Common myeloid progenitor, CD34-positive (primary cell): ENCODE data around the gene ATP9B.
"Not testable (repeated sequence)": the region's sequence is repeated elsewhere in the genome, so short reads cannot be mapped to it uniquely, and the experiment has no call there.

ENCODE experiments used
- CTCF ChIA-PET: fragments of 350-600 bp; sonication (Branson Sonifier 250); formaldehyde crosslinking; loops from one replicate; lab custom pipeline; 2021; ENCODE audit warnings: antibody characterized with exemption; lab: Charles Lee
- POLR2A ChIA-PET: fragments of 350-600 bp; sonication (Branson Sonifier 250); formaldehyde crosslinking; loops from one replicate; lab custom pipeline; 2021; ENCODE audit warnings: antibody characterized with exemption; lab: Charles Lee
- DNase-seq, 3 donors: peaks; one replicate each; pipeline versions ENCODE4 v3.0.0 to v3.0.0-alpha.2; 2013
- H3K27ac ChIP-seq, 2 experiments: 1 replicate in 1 of 2; 2 replicates in 1 of 2; pipeline ENCODE4 v1.7.0; 2013; ENCODE audit warnings: inconsistent platforms in 2 of 2, low read length in 2 of 2, mild to moderate bottlenecking in 2 of 2, low read depth in 1 of 2, moderate library complexity in 1 of 2; ENCODE audit not compliant: severe bottlenecking in 2 of 2, insufficient read depth in 1 of 2, poor library complexity in 1 of 2
- H3K27me3 ChIP-seq, 5 experiments: replicated peaks in 2 of 5; 1 replicate in 3 of 5; 2 replicates in 2 of 5; pipeline versions ENCODE4 v1.6.1 to v1.7.0; 2013; ENCODE audit warnings: low read length in 4 of 5, mild to moderate bottlenecking in 2 of 5, moderate library complexity in 2 of 5, inconsistent platforms in 1 of 5; ENCODE audit not compliant: insufficient read depth in 5 of 5, control insufficient read depth in 4 of 5
- H3K36me3 ChIP-seq, 4 experiments: 1 replicate in 2 of 4; 2 replicates in 2 of 4; pipeline versions ENCODE4 v1.6.1 to v1.7.0; 2013; ENCODE audit warnings: low read length in 3 of 4, control low read depth in 1 of 4, mild to moderate bottlenecking in 1 of 4; ENCODE audit not compliant: control insufficient read depth in 4 of 4, insufficient read depth in 4 of 4
- H3K4me1 ChIP-seq, 4 experiments: 1 replicate in 3 of 4; 2 replicates in 1 of 4; pipeline versions ENCODE4 v1.6.1 to v1.7.1; 2013; ENCODE audit warnings: low read length in 3 of 4, mild to moderate bottlenecking in 3 of 4, control low read depth in 1 of 4, inconsistent platforms in 1 of 4, moderate library complexity in 1 of 4; ENCODE audit not compliant: control insufficient read depth in 4 of 4, insufficient read depth in 4 of 4; ENCODE audit errors: control extremely low read depth in 1 of 4
- H3K4me3 ChIP-seq, 7 experiments: 1 replicate in 4 of 7; 2 replicates in 3 of 7; pipeline versions ENCODE4 v1.5.1 to v1.7.0; 2013; ENCODE audit warnings: mild to moderate bottlenecking in 7 of 7, low read length in 6 of 7, moderate library complexity in 6 of 7, inconsistent platforms in 2 of 7, low read depth in 2 of 7, control low read depth in 1 of 7; ENCODE audit not compliant: insufficient read depth in 4 of 7, control insufficient read depth in 1 of 7; ENCODE audit errors: extremely low read depth in 1 of 7
- H3K9me3 ChIP-seq, 5 experiments: 1 replicate in 4 of 5; 2 replicates in 1 of 5; pipeline versions ENCODE4 v1.6.1 to v1.7.1; 2013; ENCODE audit warnings: low read length in 4 of 5, mild to moderate bottlenecking in 2 of 5, inconsistent platforms in 1 of 5, low read depth in 1 of 5, moderate library complexity in 1 of 5; ENCODE audit not compliant: control insufficient read depth in 4 of 5, insufficient read depth in 2 of 5; ENCODE audit errors: control extremely low read depth in 1 of 5
- WGBS: methylation state at CpG from one replicate; pipeline ENCODE4 v1.1.5; 2013; ENCODE audit not compliant: insufficient coverage; 5-methylcytosine and 5-hydroxymethylcytosine counted together

The ATP9B gene

DNA sequence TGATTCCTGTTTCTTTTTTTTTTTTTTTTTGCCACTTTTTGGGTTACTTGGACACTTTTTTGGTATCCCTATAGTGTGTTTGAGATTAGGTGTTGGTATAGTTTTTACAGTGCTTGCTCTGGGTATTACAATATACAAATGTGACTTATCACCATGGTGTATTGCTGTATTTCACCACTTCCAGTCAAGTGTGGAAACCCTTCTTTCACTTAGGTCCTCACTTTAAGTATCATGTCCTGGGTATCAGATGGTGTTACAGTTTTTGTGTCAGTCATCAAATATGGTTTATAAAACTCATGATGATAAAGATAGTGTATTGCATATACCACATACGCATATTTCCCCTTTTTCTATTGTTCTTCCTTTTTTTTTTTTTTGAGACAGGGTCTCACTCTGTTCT lies 1.8 kb downstream of the ATP9B start:
- CTCF ChIA-PET: no interaction called here
- Histone ChIP-seq H3K4me1 (peaks cover 8 to 22% (median 14%) of the 10 kb centered on the region in 4 experiments), H3K27ac (no peak overlapping the region), H3K36me3 (peaks cover 0 to 5% (median 4%) of the 10 kb centered on the region in 4 experiments), H3K9me3 (peaks cover 0 to 22% (median 3%) of the 10 kb centered on the region in 5 experiments), H3K4me3 (peak overlapping the region in 1 of 7 experiments; percentile 16), H3K27me3 (peaks cover 0 to 9% (median 0%) of the 10 kb centered on the region in 5 experiments)
- DNase-seq: peak; percentile 3 to 72 (median 57)
- POLR2A ChIA-PET: no interaction called here
- WGBS: no CpG with 5 or more reads among the region's 1 CpG

DNA sequence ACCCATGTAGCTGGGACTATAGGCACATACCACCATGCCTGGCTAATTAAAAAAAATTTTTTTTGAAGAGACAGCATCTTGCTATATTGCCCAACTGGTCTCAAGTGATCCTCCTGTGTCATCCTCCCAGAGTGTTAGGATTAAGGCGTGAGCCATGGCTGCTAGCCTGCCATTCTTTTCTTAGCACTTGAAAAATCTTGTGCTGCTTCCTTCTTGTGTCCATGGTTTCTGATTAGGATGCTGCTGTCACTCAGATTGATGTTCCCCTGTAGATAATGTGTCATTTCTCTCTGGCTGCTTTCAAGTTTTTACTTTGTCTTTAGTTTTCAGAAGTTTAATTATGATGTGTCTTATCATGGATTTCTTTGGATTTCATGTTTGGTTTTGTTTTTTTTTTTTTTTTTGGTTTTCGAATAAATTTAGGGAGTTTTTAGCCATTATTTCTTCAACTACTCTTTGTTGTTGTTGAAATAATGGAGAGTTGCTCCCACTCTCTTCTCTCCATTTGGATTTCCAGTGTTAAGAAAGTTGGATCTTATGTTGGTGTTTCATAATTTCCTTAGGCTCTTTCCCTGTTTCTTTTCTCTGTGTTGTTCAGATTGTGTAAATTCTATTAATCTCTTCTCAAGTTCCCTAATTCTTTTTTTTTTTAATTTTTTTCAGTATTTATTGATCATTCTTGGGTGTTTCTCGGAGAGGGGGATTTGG lies 2.5 kb downstream of the ATP9B start:
- Histone ChIP-seq H3K36me3 (peaks cover 0 to 5% (median 4%) of the 10 kb centered on the region in 4 experiments), H3K4me1 (peaks cover 8 to 22% (median 14%) of the 10 kb centered on the region in 4 experiments), H3K4me3 (no peak overlapping the region), H3K27ac (no peak overlapping the region), H3K27me3 (peaks cover 0 to 3% (median 0%) of the 10 kb centered on the region in 5 experiments), H3K9me3 (peaks cover 0 to 15% (median 3%) of the 10 kb centered on the region in 5 experiments)
- peak; percentile 1 to 34 (median 7) for DNase-seq
- WGBS: 100% methylated on average over 1 of the region's 3 CpGs
- ChIA-PET CTCF (no interaction called here), POLR2A (no interaction called here)

DNA sequence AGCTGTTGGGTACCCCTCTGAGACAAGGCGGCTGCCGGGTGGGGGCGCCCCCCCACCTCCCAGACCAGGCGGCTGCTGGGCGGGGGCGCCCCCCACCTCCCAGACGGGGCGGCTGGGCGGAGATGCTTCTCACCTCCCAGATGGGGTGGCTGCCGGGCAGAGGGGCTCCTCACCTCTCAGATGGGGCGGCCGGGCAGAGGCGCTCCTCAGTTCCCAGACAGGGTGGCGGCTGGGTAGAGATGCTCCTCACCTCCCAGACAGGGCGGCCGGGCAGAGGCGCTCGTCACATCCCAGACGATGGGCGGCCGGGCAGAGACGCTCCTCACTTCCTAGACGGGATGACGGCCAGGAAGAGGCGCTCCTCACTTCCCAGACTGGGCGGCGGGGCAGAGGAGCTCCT lies 3.5 kb downstream of the ATP9B start:
- CTCF ChIA-PET, H3K36me3 ChIP-seq, H3K4me3 ChIP-seq, H3K27me3 ChIP-seq, POLR2A ChIA-PET, H3K27ac ChIP-seq, DNase-seq: not testable (repeated sequence)
- Histone ChIP-seq H3K4me1 (peaks cover 8 to 22% (median 14%) of the 10 kb centered on the region in 4 experiments), H3K9me3 (peaks cover 0 to 11% (median 3%) of the 10 kb centered on the region in 5 experiments)
- WGBS: 98% methylated on average over 24 of the region's 27 CpGs

DNA sequence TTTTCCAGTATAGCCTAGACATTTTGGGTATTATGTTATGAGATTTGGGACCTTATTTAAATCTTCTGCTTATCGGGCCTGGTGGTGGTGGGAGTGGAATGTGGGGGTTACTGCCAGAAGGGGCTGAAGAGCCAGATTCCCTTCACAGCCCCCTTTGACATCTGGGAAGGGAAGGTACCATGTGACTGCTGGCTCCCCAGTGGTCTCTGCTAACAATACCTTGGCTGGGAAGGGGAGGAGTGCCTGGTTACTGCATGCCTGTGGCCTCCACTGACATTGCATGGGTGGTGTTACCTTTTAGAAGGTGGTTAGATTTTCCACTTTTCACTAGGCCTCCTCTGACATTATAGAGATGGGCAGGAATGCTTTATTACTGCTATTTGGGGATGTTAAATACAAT lies 8.0 kb downstream of the ATP9B start:
- H3K36me3 ChIP-seq: peaks cover 6 to 11% (median 7%) of the 10 kb centered on the region in 4 experiments
- ChIA-PET POLR2A (no interaction called here), CTCF (no interaction called here)
- no peak overlapping the region for H3K4me3 ChIP-seq
- H3K4me1 ChIP-seq: no peaks in the 10 kb centered on the region
- no peak overlapping the region for H3K27ac ChIP-seq
- no peaks in the 10 kb centered on the region for H3K27me3 ChIP-seq
- no CpG with 5 or more reads among the region's 1 CpG for whole genome bisulfite sequencing
- peaks cover 0 to 14% (median 3%) of the 10 kb centered on the region in 5 experiments for H3K9me3 ChIP-seq
- no peak for DNase-seq

DNA sequence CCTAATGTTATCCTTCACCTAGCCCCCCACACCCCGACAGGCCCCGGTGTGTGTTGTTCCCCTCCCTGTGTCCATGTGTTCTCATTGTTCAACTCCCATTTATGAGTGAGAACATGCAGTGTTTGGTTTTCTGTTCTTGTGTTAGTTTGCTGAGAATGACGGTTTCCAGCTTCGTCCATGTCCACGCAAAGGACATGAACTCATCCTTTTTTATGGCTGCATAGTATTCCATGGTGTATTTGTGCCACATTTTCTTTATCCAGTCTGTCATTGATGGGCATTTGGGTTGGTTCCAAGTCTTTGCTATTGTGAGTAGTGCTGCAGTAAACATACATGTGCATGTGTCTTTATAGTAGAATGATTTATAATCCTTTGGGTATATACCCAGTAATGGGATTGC lies 9.6 kb downstream of the ATP9B start:
- peaks cover 3 to 24% (median 4%) of the 10 kb centered on the region in 5 experiments for H3K9me3 ChIP-seq
- H3K27me3 ChIP-seq, H3K4me3 ChIP-seq, POLR2A ChIA-PET, DNase-seq, H3K27ac ChIP-seq, CTCF ChIA-PET, H3K4me1 ChIP-seq: not testable (repeated sequence)
- 100% methylated on average over 3 of the region's 5 CpGs for WGBS
- peaks cover 10 to 21% (median 14%) of the 10 kb centered on the region in 4 experiments for H3K36me3 ChIP-seq

DNA sequence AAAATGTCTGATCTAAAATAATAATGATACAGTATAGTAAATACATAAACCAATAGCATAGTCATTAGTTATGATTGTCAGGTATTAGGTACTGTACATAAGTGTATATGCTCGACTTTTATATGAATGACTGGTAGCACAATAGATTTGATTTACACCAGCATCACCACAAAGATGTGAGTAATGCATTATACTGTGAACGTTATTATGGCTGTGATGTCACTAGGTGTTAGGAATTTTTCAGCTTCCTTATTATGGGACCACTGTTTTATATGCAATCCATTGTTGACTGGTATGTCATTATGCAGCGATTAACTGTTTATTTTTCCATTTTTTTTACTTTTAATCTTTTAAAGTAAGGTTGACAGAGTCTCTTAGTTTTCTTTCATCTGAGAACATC lies 23.7 kb downstream of the ATP9B start:
- ChIA-PET CTCF (no interaction called here), POLR2A (no interaction called here)
- peaks cover 0 to 3% (median under 1%) of the 10 kb centered on the region in 4 experiments for H3K36me3 ChIP-seq
- H3K9me3 ChIP-seq: peaks cover 0 to 22% (median 0%) of the 10 kb centered on the region in 5 experiments
- DNase-seq: peak in 1 of 3 donors; percentile 15
- H3K4me1 ChIP-seq: peaks cover 0 to 8% (median 0%) of the 10 kb centered on the region in 4 experiments
- H3K4me3 ChIP-seq: no peak overlapping the region
- no CpG with 5 or more reads among the region's 3 CpGs for WGBS
- H3K27ac ChIP-seq: no peak overlapping the region
- H3K27me3 ChIP-seq: no peaks in the 10 kb centered on the region

DNA sequence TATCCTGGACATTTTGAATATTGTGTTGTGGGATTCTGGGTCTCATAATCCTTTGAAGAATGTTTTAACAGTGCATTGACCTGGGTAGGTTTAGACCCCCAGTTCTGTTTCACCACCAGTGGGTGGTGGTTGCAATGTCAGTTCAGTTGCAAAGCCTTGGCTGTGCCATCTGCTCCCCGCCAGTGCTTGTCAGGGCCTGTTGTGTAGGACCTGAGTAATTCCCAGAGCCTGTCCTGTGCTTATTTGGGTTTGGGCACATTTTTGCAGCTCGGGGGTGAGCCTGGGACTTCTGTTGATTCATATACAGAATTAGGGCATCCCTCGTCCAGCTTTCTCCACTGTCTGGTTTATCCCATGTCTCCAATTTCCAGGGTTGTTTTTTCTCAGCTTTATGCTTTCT lies 24.8 kb downstream of the ATP9B start:
- ChIA-PET POLR2A (no interaction called here), CTCF (no interaction called here)
- no peak overlapping the region for H3K4me3 ChIP-seq
- DNase-seq: no peak
- WGBS: 95% methylated on average over 2 of the region's 3 CpGs
- no peaks in the 10 kb centered on the region for H3K27me3 ChIP-seq
- peaks cover 0 to 9% (median 3%) of the 10 kb centered on the region in 4 experiments for H3K36me3 ChIP-seq
- peaks cover 0 to 8% (median 0%) of the 10 kb centered on the region in 4 experiments for H3K4me1 ChIP-seq
- H3K9me3 ChIP-seq: peaks cover 0 to 22% (median 0%) of the 10 kb centered on the region in 5 experiments
- no peak overlapping the region for H3K27ac ChIP-seq
